HL-60 (cell line): ENCODE data around the gene GADD45GIP1.

Experiments
- DNase-seq, 2 experiments: peaks; one replicate each; pipeline ENCODE4 v3.0.0-alpha.2; 2010 to 2020; ENCODE audit warnings: low read depth in 1 of 2, low spot score in 1 of 2
- H3K27ac ChIP-seq: fragments of 250-450 bp; sonication (Bioruptor Pico); replicated peaks from 2 replicates; pipeline ENCODE4 v1.5.1; 2020; ENCODE audit warnings: mild to moderate bottlenecking, moderate library complexity
- H3K27me3 ChIP-seq: fragments of 250-450 bp; sonication (Bioruptor Pico); 2 replicates; pipeline ENCODE4 v1.5.1; 2021; ENCODE audit warnings: mild to moderate bottlenecking, moderate library complexity; ENCODE audit not compliant: insufficient read depth, poor library complexity, severe bottlenecking
- H3K4me3 ChIP-seq: replicated peaks from 2 replicates; pipeline ENCODE4 v1.5.1; 2011; ENCODE audit warnings: mild to moderate bottlenecking, control low read depth, low read length; ENCODE audit not compliant: insufficient read depth
- CTCF ChIP-seq: IDR thresholded peaks from one replicate; pipeline ENCODE4 v1.5.1; 2011; ENCODE audit warnings: low read length, control low read depth, inconsistent platforms; ENCODE audit not compliant: insufficient read depth
- GABPA ChIP-seq: IDR thresholded peaks from 2 replicates; pipeline ENCODE4 v1.6.1; 2012; ENCODE audit warnings: low read depth
- POLR2AphosphoS5 ChIP-seq: IDR thresholded peaks from 2 replicates; pipeline ENCODE4 v1.6.1; 2012; ENCODE audit warnings: low read depth
- SPI1 ChIP-seq: IDR thresholded peaks from 2 replicates; pipeline ENCODE4 v1.6.1; 2012; ENCODE audit warnings: low read depth, mild to moderate bottlenecking, borderline replicate concordance
- TF ChIP-seq, protein P1 (sequence below): IDR thresholded peaks from 2 replicates; pipeline ENCODE4 v1.6.1; 2012; ENCODE audit warnings: low read depth; ENCODE audit not compliant: insufficient replicate concordance

GADD45GIP1 gene

DNA sequence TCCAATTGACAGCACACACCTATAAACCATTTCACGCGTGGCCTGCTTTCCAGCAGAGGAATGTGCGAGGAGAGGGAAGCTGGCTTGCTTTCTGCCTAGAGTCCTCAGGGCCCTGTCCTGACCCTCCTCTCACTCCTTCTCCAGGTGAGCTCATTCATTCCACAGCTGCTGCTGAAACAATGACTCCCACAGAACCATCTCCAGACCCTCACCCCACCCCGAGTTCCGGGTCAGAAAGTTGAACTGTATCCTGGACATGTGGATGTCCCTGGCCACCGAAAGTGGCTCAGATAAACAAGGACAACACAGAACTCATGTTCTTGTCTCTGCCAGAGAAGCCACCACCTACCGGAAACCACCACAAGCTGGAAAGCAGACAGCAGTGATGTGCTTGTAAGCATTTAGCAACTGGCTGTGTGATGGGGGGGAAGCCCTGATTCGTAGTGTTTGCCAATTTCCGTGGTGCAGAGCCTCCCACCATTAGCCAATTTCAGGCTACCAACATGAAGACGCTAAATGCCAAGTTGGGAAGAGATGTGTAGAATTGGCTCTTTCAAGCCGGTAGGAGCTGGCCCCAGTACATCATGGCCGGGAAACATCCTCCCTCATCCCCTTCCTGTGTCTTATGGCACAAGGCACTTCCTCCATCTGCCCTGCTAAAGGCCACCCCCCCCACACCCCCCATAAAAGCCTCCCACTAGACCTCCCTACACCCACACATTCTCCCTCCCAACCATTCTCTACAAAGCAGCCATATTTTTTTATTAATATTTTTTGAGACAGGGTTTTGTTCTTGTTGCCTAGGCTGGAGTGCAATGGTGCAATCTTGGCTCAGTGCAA is 43.0 kb downstream of the GADD45GIP1 start:
- H3K27me3 ChIP-seq, result no peaks in the 10 kb centered on the region
- DNase-seq, result peak; percentile 75 to 97
- no peak overlapping the region for H3K4me3 ChIP-seq
- H3K27ac ChIP-seq, result peak overlapping the region; percentile 97
- TF ChIP-seq POLR2AphosphoS5 (peak; percentile 97), SPI1 (peak; percentile 62; the same call in 1 of the 2 replicates), GABPA (peak; percentile 28; the same call in 1 of the 2 replicates), CTCF (no peak)
- TF ChIP-seq, protein P1, sequence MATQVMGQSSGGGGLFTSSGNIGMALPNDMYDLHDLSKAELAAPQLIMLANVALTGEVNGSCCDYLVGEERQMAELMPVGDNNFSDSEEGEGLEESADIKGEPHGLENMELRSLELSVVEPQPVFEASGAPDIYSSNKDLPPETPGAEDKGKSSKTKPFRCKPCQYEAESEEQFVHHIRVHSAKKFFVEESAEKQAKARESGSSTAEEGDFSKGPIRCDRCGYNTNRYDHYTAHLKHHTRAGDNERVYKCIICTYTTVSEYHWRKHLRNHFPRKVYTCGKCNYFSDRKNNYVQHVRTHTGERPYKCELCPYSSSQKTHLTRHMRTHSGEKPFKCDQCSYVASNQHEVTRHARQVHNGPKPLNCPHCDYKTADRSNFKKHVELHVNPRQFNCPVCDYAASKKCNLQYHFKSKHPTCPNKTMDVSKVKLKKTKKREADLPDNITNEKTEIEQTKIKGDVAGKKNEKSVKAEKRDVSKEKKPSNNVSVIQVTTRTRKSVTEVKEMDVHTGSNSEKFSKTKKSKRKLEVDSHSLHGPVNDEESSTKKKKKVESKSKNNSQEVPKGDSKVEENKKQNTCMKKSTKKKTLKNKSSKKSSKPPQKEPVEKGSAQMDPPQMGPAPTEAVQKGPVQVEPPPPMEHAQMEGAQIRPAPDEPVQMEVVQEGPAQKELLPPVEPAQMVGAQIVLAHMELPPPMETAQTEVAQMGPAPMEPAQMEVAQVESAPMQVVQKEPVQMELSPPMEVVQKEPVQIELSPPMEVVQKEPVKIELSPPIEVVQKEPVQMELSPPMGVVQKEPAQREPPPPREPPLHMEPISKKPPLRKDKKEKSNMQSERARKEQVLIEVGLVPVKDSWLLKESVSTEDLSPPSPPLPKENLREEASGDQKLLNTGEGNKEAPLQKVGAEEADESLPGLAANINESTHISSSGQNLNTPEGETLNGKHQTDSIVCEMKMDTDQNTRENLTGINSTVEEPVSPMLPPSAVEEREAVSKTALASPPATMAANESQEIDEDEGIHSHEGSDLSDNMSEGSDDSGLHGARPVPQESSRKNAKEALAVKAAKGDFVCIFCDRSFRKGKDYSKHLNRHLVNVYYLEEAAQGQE, result peak; percentile 55

- TF ChIP-seq, protein P1, result no peak
- no peak for TF ChIP-seq CTCF
- TF ChIP-seq POLR2AphosphoS5, result no peak
- no peak for TF ChIP-seq GABPA
- no peak; the same call in 1 of the 2 replicates for TF ChIP-seq SPI1
- Histone ChIP-seq H3K27ac (peak overlapping the region; percentile 97), H3K4me3 (no peak overlapping the region), H3K27me3 (no peaks in the 10 kb centered on the region)
- DNase-seq, result peak in 1 of 2 experiments; percentile 53
Measured at GRCh38 chr19:12913011-12913561, 43.9 kb downstream of the GADD45GIP1 start.

- TF ChIP-seq GABPA (no peak), SPI1 (no peak), POLR2AphosphoS5 (no peak), CTCF (no peak)
- TF ChIP-seq, protein P1, result no peak
- Histone ChIP-seq H3K4me3 (no peak overlapping the region), H3K27me3 (no peaks in the 10 kb centered on the region), H3K27ac (peak overlapping the region; percentile 97)
- DNase-seq, result no peak
Measured at GRCh38 chr19:12912571-12912970, 44.5 kb downstream of the GADD45GIP1 start.
